Stomach (tissue), 4 donors: ENCODE data around the gene DIS3L2.

Source experiments
- CTCF ChIP-seq, 7 experiments: fragments of 450-650 bp in 4 of 7; fragments of 200-600 bp in 3 of 7; sonication (generic) in 3 of 7; IDR thresholded peaks; one replicate each; pipeline ENCODE4 v1.5.1; 2016 to 2019; ENCODE audit warnings: antibody characterized with exemption in 7 of 7, control low read depth in 2 of 7, mild to moderate bottlenecking in 1 of 7
- EP300 ChIP-seq: sonication (generic); formaldehyde crosslinking; IDR thresholded peaks from one replicate; pipeline ENCODE4 v1.6.1; 2017; ENCODE audit warnings: antibody characterized with exemption
- POLR2A ChIP-seq, 4 donors: fragments of 450-650 bp; IDR thresholded peaks; one replicate each; pipeline ENCODE4 v1.6.1; 2016; ENCODE audit warnings: antibody characterized with exemption in 4 of 4, control low read depth in 2 of 4, mild to moderate bottlenecking in 1 of 4, moderate library complexity in 1 of 4
- POLR2AphosphoS5 ChIP-seq, 3 donors: sonication (generic); formaldehyde crosslinking; IDR thresholded peaks; one replicate each; pipeline ENCODE4 v1.6.1; 2016; ENCODE audit warnings: antibody characterized with exemption in 3 of 3

DNA sequence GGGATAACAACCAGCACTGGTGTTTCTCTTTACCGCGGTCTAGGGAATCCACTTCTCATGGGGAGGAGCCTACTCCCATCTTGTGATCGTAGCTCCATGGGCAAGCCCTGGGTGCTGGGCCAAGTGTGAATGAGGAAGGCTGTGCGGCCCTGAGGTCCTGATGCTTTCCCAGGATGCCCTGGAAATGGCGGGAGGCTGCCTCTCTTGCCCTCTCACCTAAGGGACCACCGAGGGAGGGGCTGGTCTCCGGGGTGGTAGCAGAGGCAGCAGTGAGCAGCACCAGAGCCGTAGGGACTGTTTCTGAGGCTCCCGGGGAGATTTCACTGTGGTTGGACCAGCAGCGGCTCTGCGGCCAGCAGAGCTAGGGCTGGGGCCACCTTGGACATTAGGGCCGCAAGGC is 19.8 kb upstream of the DIS3L2 start:
- TF ChIP-seq POLR2A (IDR thresholded peaks at IDR 0.05) (no peak), CTCF (IDR thresholded peaks at IDR 0.05) (no peak), POLR2AphosphoS5 (IDR thresholded peaks at IDR 0.05) (no peak), EP300 (no peak)
